ENCODE data around the gene CCDC27. TPM values are rescaled to one million over a fixed set of nuclear protein-coding genes. Genes with fewer than 3 reads are reported as not detected.
A peak's percentile ranks its signal among the peaks of the same experiment; 100 is the strongest.

The CCDC27 gene
- total RNA-seq, 1 donor from 2014 or later = not detected

DNA sequence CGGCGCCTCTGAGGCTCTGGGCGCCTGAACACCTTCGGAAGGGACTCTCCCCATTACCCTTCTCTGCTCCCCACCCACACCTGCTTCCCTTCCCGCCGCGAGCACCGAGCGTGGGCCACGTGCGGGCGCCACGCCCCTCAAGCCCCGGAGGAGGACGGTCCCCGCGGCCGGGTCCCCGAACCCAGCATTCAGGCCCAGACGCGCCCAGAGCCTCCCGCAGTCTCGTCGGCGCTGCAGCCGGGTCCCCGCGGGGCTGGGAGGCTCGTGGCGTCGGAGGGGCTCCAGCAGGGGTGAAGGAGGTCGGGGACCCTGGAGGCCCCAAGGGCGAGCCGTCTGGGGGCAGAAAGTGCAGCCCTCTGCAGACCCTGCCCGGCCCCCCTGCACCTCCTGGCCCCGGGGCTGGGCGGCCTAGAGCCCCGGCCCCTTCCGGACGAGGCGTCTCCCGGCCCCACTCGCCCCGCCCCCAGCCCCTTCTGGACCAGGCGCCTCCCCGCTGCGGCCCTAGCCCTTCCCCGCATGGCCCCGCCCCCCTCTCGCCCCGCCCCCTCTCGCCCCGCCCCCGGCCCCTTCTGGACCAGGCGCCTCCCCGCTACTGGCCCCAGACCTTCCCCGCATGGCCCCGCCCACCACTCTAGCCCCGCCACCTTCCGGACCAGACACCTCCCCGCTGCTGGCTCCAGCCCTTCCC, 19.9 kb downstream of the CCDC27 start:
- Mint-ChIP-seq H3K27ac (no peak overlapping the region), H3K4me1 (ENCODE audit: unreplicated experiment) (peaks cover 8% of the 10 kb centered on the region), H3K4me3 (peak overlapping the region; percentile 60), H3K9me3 (no peaks in the 10 kb centered on the region), H3K36me3 (no peaks in the 10 kb centered on the region), H3K27me3 (peaks cover 3% of the 10 kb centered on the region)
- TF ChIP-seq, protein P1, sequence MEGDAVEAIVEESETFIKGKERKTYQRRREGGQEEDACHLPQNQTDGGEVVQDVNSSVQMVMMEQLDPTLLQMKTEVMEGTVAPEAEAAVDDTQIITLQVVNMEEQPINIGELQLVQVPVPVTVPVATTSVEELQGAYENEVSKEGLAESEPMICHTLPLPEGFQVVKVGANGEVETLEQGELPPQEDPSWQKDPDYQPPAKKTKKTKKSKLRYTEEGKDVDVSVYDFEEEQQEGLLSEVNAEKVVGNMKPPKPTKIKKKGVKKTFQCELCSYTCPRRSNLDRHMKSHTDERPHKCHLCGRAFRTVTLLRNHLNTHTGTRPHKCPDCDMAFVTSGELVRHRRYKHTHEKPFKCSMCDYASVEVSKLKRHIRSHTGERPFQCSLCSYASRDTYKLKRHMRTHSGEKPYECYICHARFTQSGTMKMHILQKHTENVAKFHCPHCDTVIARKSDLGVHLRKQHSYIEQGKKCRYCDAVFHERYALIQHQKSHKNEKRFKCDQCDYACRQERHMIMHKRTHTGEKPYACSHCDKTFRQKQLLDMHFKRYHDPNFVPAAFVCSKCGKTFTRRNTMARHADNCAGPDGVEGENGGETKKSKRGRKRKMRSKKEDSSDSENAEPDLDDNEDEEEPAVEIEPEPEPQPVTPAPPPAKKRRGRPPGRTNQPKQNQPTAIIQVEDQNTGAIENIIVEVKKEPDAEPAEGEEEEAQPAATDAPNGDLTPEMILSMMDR (conservative IDR thresholded peaks at IDR 0.05) = no peak
- DNase-seq (ENCODE audit: extremely low spot score, unreplicated experiment) = peak; percentile 92

- H3K4me3 Mint-ChIP-seq = peak within 1 kb of the TSS; percentile 74
- H3K36me3 Mint-ChIP-seq = no peaks in the 10 kb centered on the region
- H3K4me1 Mint-ChIP-seq (ENCODE audit: unreplicated experiment) = peaks cover 8% of the 10 kb centered on the region
- H3K27me3 Mint-ChIP-seq = no peaks in the 10 kb centered on the region
- no peaks in the 10 kb centered on the region for H3K9me3 Mint-ChIP-seq
- no peak for DNase-seq (ENCODE audit: extremely low spot score, unreplicated experiment)
- H3K27ac Mint-ChIP-seq = no peak within 1 kb of the TSS
- TF ChIP-seq, protein P1 (conservative IDR thresholded peaks at IDR 0.05) = no peak
Observed at GRCh38 chr1:3772715-3773571, 20.7 kb downstream of the CCDC27 start, which contains the start of gene SMIM1. SMIM1 (plus strand) TSS chr1:3772749; CDS start chr1:3775374, 2,625 bp downstream.

DNA sequence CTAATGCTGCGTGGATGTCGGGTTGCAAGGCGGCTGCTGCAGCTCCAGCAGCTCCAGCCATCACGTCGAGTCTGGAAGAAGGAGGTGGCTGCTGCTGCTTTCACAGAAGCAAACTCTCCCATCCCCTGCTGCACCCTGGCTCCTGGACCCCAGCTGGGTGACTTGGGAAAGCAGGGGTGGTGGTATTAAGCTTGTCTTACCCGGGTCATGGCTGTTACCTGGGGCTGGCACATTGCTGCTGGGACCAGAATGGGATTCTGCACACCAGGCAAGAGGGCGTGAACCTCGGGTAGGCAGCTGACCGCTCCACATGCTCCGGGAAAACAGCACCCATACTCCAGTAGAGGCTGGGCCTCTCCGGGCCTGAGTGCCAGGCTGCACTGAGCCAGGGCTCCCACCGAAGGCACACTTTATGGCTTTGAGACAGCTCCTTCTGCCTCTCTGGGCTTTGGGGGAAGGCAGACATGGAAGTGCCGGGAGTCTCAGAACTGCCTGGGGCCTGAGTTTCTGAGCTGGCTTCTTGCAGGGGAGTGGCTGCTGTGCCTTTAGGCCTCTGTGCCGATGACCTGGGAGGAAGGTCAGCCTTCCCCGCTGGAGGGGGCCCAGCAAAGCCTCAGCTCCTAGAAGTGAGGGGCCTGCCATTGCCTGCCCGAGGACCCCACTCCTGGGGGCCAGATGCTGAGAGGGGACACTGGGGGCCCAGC, 21.5 kb downstream of the CCDC27 start:
- TF ChIP-seq, protein P1 (conservative IDR thresholded peaks at IDR 0.05) = no peak

DNA sequence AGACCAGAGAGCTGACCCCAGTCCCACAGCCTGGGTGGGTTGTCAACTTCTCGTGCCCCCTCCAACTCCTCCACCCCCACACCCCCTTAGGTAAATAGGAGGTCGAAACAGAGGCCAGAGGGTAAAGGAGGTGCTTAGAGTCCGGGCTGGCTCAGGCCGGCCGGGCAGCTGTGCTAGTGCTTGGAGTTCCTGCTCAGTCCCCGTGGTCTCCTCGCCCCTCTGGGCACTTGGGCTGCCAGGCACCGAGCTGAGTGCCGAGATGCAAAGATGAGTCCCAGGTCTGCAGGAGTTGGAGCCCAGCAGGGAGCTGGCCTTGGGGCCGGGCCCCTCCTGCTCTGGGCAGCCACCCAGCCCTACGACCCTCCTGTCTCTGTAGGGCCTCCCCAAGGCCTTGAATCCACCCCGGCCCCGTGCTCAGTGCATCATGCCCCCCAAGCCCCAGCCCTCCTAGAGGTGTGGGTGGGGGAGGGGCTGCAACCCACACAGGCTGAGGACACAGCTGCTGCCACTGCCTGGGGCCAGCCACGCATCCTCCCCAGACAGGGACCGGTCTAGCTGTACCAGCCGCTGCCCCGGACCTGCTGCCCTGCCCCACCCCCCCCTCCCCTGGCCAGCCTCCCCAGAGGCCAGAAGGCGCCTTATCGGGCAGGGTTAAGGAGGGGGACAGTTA, 22.2 kb downstream of the CCDC27 start:
- Mint-ChIP-seq H3K4me3 (no peak overlapping the region), H3K27me3 (no peaks in the 10 kb centered on the region), H3K36me3 (no peaks in the 10 kb centered on the region), H3K4me1 (ENCODE audit: unreplicated experiment) (peaks cover 8% of the 10 kb centered on the region), H3K9me3 (no peaks in the 10 kb centered on the region), H3K27ac (no peak overlapping the region)
- no peak for DNase-seq (ENCODE audit: extremely low spot score, unreplicated experiment)
- TF ChIP-seq, protein P1 (conservative IDR thresholded peaks at IDR 0.05) = no peak

More for the DNA sequence above, 21.5 kb downstream of the CCDC27 start:
- Mint-ChIP-seq H3K4me1 (ENCODE audit: unreplicated experiment) (peaks cover 8% of the 10 kb centered on the region), H3K4me3 (peak overlapping the region; percentile 54), H3K9me3 (no peaks in the 10 kb centered on the region), H3K27ac (no peak overlapping the region), H3K27me3 (no peaks in the 10 kb centered on the region), H3K36me3 (no peaks in the 10 kb centered on the region)
- DNase-seq (ENCODE audit: extremely low spot score, unreplicated experiment) = no peak

- no peaks in the 10 kb centered on the region for H3K27me3 Mint-ChIP-seq
- DNase-seq (ENCODE audit: extremely low spot score, unreplicated experiment) = no peak
- no peak overlapping the region for H3K4me3 Mint-ChIP-seq
- TF ChIP-seq, protein P1 (conservative IDR thresholded peaks at IDR 0.05) = no peak
- H3K27ac Mint-ChIP-seq = no peak overlapping the region
- no peaks in the 10 kb centered on the region for H3K9me3 Mint-ChIP-seq
- H3K36me3 Mint-ChIP-seq = peaks cover 3% of the 10 kb centered on the region
- H3K4me1 Mint-ChIP-seq (ENCODE audit: unreplicated experiment) = peaks cover 8% of the 10 kb centered on the region
Observed at GRCh38 chr1:3774946-3775489, 22.8 kb downstream of the CCDC27 start.
